Subcutaneous abdominal adipose tissue (tissue), 5 donors: Measurements from ENCODE around the gene JOSD2.

Source experiments
- H3K27ac ChIP-seq: one replicate; pipeline ENCODE4 v1.7.0; 2013; ENCODE audit warnings: low read depth, mild to moderate bottlenecking, inconsistent platforms, low read length, moderate library complexity
- H3K27me3 ChIP-seq, 5 donors: one replicate each; pipeline ENCODE4 v1.7.0; 2013; ENCODE audit warnings: low read length in 5 of 5, inconsistent platforms in 1 of 5; ENCODE audit not compliant: control insufficient read depth in 5 of 5, insufficient read depth in 4 of 5
- H3K36me3 ChIP-seq, 5 donors: one replicate each; pipeline ENCODE4 v1.7.0; 2013; ENCODE audit warnings: low read length in 5 of 5; ENCODE audit not compliant: control insufficient read depth in 5 of 5, insufficient read depth in 5 of 5
- H3K4me1 ChIP-seq, 5 donors: one replicate each; pipeline ENCODE4 v1.7.0; 2013; ENCODE audit warnings: low read length in 5 of 5, mild to moderate bottlenecking in 3 of 5, moderate library complexity in 1 of 5; ENCODE audit not compliant: control insufficient read depth in 5 of 5, insufficient read depth in 5 of 5
- H3K4me3 ChIP-seq, 5 donors: one replicate each; pipeline ENCODE4 v1.7.0; 2013; ENCODE audit warnings: low read length in 5 of 5, low read depth in 1 of 5
- H3K9ac ChIP-seq, 5 donors: one replicate each; pipeline ENCODE4 v1.7.0; 2013; ENCODE audit warnings: low read length in 5 of 5, mild to moderate bottlenecking in 4 of 5, moderate library complexity in 3 of 5
- H3K9me3 ChIP-seq, 5 donors: one replicate each; pipeline ENCODE4 v1.7.0; 2013; ENCODE audit warnings: low read length in 5 of 5; ENCODE audit not compliant: control insufficient read depth in 5 of 5
- donor health status: healthy.
- donor health status: healthy.
- donor health status: healthy.
- donor health status: healthy.
- donor health status: healthy.

Gene JOSD2

DNA sequence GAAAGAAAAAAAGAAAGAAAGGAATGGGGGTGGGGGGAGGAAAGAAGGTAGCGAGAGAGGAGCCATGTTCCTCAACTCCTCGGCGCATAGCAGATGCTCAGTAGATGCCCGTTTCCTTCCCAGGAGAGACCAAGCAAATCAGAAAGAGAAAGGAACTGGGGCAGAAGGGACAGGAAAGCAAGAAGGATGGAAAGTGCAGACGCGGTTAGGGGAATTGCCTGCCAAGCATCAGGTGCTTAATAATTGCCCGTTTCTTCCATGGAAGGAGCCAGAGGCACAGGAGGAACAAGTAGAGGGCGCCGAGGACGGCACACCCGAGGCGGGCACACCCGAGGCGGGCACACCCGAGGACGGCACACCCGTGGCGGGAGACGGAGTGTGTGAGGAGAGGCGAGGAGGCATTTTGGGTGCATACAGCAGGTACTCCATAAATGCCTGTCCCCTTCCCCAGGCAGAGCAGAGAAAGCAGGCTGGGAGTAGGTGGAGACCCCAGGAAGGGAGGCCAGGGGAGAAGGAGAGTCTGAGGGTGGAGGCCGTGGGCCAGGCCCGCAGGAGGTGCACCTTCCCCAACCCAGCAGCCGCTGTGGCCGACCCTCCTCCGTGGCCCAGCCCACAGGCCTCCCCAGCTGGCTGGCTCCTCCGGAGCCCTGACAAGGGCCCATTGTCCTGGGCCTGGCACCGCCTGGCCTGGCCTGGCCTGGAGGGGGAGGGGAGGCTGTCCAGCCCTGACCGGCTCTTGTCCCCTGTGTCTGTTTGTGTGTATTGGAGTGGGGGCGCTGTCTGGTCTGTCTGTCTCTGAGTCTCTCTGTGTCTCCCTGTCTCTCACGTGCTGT lies 14.6 kb downstream of the JOSD2 start:
- Histone ChIP-seq H3K27me3 (peaks cover 5 to 33% (median 10%) of the 10 kb centered on the region in 5 donors), H3K4me1 (peaks cover 0 to 9% (median 0%) of the 10 kb centered on the region in 5 donors), H3K9me3 (no peaks in the 10 kb centered on the region), H3K4me3 (no peak overlapping the region), H3K27ac (no peak overlapping the region), H3K9ac (no peak overlapping the region), H3K36me3 (no peaks in the 10 kb centered on the region)

DNA sequence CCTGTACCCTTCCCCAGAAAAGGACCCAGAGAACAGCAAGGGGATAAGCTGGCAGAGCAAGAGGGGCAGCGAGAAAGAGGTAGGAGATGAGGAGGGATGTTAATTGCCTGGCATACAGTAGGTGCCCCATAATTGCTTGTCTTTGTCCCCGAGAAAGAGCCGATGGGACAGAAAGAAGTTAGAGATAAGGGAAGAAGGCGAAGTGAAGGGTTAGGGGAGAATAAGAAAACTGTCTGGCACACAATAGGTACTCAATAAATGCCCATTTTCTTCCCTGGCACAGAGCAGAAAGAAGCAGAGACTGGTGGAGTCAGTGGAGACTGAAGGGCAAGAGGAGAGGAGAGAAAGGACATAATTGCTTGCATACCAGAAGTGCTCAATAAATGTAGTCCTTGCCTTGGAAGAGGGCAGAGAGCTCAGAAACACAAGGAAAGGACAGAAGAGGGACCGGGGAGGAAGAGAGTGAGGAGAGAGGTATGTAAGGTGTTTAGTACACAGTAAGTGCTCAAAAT lies 15.9 kb downstream of the JOSD2 start:
- Histone ChIP-seq H3K9me3 (peaks cover 0 to 3% (median 0%) of the 10 kb centered on the region in 5 donors), H3K4me3 (no peak overlapping the region), H3K4me1 (peaks cover 0 to 11% (median 0%) of the 10 kb centered on the region in 5 donors), H3K9ac (no peak overlapping the region), H3K27ac (no peak overlapping the region), H3K36me3 (no peaks in the 10 kb centered on the region), H3K27me3 (peaks cover 7 to 41% (median 18%) of the 10 kb centered on the region in 5 donors)

DNA sequence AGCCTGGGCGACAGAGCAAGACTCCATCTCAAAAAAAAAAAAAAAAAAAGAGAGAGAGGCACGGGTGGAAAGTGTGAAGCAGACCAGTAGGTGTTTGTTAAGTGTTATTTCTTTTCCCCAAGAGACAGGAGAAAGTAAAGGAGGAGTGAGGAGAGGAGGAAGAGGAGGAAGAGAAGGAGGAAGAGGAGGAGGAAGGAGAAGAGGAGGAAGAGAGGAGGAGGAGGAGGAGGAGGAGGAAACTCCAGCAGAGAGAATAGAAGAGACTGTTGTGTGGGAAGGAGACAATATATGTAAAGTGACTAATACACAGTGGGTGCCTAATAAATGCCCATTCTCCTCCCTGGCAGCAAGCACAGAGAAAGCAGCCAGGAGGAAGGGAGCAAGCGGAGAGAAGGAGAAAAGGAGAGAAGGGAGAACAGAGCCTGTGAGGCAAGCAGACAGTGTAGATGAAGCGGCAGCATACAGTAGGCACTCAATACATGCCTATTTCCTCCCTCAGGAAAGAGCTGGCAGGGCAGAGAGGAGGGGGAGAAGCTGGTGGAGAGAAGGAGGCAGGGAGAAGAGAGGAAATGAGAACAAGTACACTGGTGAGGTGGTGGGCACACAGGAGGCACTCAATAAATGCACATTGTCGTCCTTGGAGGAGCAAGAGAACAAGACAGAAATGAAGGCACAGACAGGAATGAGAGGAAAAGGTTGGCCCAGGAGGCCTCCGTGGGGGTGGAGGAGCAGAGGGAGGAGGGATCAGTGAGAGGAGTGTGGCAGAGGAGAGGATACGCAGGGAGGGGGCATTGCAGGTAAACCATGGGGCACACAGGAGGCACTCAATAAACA lies 16.6 kb downstream of the JOSD2 start:
- no peak overlapping the region for H3K4me3 ChIP-seq
- peaks cover 7 to 40% (median 21%) of the 10 kb centered on the region in 5 donors for H3K27me3 ChIP-seq
- H3K27ac ChIP-seq, result no peak overlapping the region
- H3K9ac ChIP-seq, result no peak overlapping the region
- H3K36me3 ChIP-seq, result no peaks in the 10 kb centered on the region
- peaks cover 0 to 3% (median 0%) of the 10 kb centered on the region in 5 donors for H3K9me3 ChIP-seq
- peaks cover 0 to 11% (median 0%) of the 10 kb centered on the region in 5 donors for H3K4me1 ChIP-seq

DNA sequence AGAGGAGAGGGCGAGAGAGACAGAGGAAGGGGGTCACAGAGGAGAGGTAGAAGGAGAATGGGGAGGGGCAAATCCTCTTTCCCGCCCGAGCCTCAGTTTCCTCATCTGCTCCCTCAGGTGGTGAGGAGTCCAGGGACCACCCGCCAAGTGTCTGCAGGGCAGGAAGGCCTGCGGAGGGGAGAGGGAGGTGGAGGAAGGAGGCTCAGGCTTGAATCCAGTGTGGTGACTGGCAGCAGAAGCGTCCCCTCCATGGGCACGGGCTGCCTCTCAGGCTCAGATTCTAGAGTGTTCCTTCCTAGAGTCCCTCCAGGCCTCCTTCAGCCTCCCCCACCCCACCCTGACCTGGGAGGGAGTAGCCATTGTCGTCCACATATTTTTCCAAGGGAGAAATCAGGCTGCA lies 17.8 kb downstream of the JOSD2 start:
- Histone ChIP-seq H3K4me1 (peaks cover 0 to 14% (median 4%) of the 10 kb centered on the region in 5 donors), H3K4me3 (no peak overlapping the region), H3K27me3 (peaks cover 7 to 45% (median 31%) of the 10 kb centered on the region in 5 donors), H3K9me3 (peaks cover 0 to 3% (median 0%) of the 10 kb centered on the region in 5 donors), H3K36me3 (no peaks in the 10 kb centered on the region), H3K27ac (no peak overlapping the region), H3K9ac (no peak overlapping the region)

DNA sequence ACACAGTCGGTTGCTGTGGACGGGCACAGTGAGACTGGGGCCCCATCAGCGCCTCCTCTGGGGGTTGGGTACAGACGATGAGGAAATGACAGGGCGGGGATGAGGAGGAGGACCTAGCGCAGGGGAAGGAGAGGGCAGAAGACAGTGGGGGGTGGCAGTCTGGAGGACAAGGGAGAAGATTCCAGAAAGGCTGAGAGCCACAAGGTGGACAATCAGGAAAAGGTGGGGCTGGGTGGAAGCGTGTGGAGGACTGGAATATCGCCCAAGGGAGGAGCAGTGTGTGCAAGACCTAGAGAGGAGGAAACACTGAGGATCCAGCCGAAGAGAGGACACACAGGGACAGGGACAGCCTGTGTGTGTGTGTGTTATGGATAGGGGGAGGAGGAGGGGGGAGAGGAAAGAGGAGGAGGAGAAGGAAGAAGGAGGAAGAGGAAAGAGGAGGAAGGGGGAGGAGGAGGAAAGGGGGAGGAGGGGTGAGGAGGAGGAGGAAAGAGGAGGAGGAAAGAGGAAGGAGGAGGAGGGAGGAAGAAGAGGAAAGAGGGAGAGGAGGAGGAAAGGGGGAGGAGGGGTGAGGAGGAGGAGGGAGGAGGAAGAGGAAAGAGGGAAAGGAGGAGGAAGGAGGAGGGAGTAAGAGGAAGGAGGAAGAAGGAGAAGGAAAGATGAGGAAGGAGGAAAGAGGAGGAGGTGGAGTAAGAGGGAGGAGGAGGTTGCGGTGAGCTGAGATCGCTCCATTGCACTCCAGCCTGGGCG lies 18.5 kb downstream of the JOSD2 start:
- peaks cover 0 to 14% (median 4%) of the 10 kb centered on the region in 5 donors for H3K4me1 ChIP-seq
- H3K9me3 ChIP-seq, result peaks cover 0 to 3% (median 0%) of the 10 kb centered on the region in 5 donors
- no peak overlapping the region for H3K9ac ChIP-seq
- no peak overlapping the region for H3K27ac ChIP-seq
- H3K36me3 ChIP-seq, result no peaks in the 10 kb centered on the region
- peaks cover 8 to 48% (median 34%) of the 10 kb centered on the region in 5 donors for H3K27me3 ChIP-seq
- H3K4me3 ChIP-seq, result no peak overlapping the region

DNA sequence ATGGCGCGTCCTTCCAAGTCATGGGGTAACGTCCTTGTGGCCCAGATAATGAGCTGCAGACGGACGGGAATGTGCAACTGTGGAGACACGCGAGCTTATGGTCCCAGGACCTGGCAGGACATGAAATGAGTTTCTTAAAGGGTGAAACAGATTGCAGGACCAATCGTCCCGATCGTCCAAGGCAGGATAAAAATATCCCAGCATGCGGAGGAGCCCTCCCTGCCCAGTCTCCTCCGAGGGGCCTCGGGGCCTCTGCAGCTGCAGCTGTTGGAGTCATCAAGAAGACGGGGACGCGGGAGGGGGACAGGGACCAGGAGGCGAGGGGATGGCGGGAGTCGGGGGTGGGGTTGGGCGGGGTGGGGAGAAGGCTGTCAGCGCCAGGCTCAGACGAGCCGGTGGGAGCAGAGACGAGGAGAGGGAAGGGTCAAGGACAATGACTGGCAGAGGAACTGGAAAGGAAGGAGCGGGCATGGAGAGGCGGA lies 20.0 kb downstream of the JOSD2 start:
- no peak overlapping the region for H3K4me3 ChIP-seq
- no peak overlapping the region for H3K27ac ChIP-seq

DNA sequence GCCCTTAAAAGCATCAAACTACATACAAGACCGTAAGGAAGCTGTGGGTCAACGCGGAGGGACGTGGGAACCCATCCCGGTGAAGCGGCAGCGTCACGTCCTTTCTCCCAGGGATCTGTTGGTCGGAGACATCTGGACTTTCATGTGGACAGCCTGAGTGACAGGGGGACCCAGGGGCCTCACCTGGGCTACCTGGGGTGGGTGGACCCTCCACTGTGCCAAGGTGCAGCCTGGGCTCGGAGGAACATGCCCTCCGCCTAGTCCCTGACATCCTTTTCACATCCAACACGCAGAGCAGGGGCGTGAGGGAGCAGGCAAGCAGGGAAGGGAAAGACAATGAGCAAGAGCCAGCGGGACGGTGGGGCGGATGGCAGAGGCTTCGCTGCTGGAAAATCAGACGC lies 20.6 kb downstream of the JOSD2 start:
- H3K27ac ChIP-seq, result no peak overlapping the region

More for the DNA sequence above, 20.0 kb downstream of the JOSD2 start:
- H3K9me3 ChIP-seq, result peaks cover 0 to 3% (median 0%) of the 10 kb centered on the region in 5 donors
- peaks cover 14 to 52% (median 30%) of the 10 kb centered on the region in 5 donors for H3K27me3 ChIP-seq
- no peaks in the 10 kb centered on the region for H3K36me3 ChIP-seq
- H3K9ac ChIP-seq, result no peak overlapping the region
- peaks cover 0 to 14% (median 4%) of the 10 kb centered on the region in 5 donors for H3K4me1 ChIP-seq

DNA sequence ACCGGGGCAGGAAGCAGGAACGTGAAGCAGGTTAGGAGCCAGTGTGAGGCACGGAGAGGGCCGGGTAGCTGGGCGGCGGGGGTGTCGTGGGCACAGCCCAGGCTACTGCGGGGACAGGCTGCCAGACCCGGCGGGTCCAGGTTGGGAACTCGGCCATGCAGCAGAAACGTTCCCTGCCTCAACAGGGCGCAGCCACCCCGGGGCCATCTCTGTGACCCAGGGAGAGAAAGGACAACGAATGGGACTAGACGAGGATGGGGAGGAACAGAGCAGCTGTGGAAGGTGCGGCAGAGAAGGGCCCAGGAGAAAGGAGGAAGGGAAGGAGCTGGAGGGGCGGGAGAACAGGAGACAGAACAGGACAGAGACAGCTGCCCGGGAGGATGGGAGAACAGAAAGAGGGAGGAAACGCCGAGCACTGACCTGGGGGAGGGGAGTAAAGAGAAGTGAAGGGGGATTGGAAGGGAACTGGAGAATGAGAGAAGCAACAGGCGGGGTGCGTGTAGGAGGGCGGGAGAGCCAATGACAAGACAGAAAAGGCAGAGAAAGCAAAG lies 21.5 kb downstream of the JOSD2 start:
- Histone ChIP-seq H3K36me3 (peaks cover 0 to 6% (median 0%) of the 10 kb centered on the region in 5 donors), H3K4me1 (peaks cover 0 to 14% (median 4%) of the 10 kb centered on the region in 5 donors), H3K9me3 (peaks cover 0 to 3% (median 0%) of the 10 kb centered on the region in 5 donors), H3K27me3 (peaks cover 14 to 44% (median 29%) of the 10 kb centered on the region in 5 donors), H3K27ac (no peak overlapping the region), H3K9ac (no peak overlapping the region), H3K4me3 (no peak overlapping the region)

More for the DNA sequence above, 20.6 kb downstream of the JOSD2 start:
- Histone ChIP-seq H3K9me3 (peaks cover 0 to 3% (median 0%) of the 10 kb centered on the region in 5 donors), H3K9ac (no peak overlapping the region), H3K27me3 (peaks cover 14 to 52% (median 30%) of the 10 kb centered on the region in 5 donors), H3K4me3 (no peak overlapping the region), H3K36me3 (peaks cover 0 to under 1% (median 0%) of the 10 kb centered on the region in 5 donors), H3K4me1 (peaks cover 0 to 14% (median 4%) of the 10 kb centered on the region in 5 donors)
